Body of pancreas (tissue), 4 donors: Measurements from ENCODE around the gene NXT1.

Source experiments
- CTCF ChIP-seq, 7 experiments: fragments of 450-650 bp in 4 of 7; fragments of 200-600 bp in 3 of 7; sonication (generic) in 3 of 7; IDR thresholded peaks; one replicate each; pipeline ENCODE4 v1.5.1; 2016 to 2019; ENCODE audit warnings: antibody characterized with exemption in 7 of 7
- POLR2A ChIP-seq, 3 donors: fragments of 450-650 bp; IDR thresholded peaks; one replicate each; pipeline ENCODE4 v1.6.1; 2016; ENCODE audit warnings: antibody characterized with exemption in 3 of 3, mild to moderate bottlenecking in 2 of 3

GRCh38 chr20:23390091-23390774 is 39.6 kb downstream of the NXT1 start:
- no peak for TF ChIP-seq CTCF (IDR thresholded peaks at IDR 0.05)
- TF ChIP-seq POLR2A (IDR thresholded peaks at IDR 0.05), result no peak
